ENCODE results near the gene RANBP9.

RANBP9 gene

GRCh38 chr6:13677878-13678254 lies 33.8 kb downstream of the RANBP9 start:
- DNase-seq = no peak

GRCh38 chr6:13676551-13677156 lies 35.0 kb downstream of the RANBP9 start:
- no peak for DNase-seq

- DNase-seq = no peak
Measured at GRCh38 chr6:13674533-13675190, 37.0 kb downstream of the RANBP9 start.

- DNase-seq = no peak
Measured at GRCh38 chr6:13673825-13674444, 37.7 kb downstream of the RANBP9 start.

- DNase-seq = no peak
Measured at GRCh38 chr6:13673368-13673767, 38.3 kb downstream of the RANBP9 start.

GRCh38 chr6:13672904-13673303 lies 38.7 kb downstream of the RANBP9 start:
- no peak for DNase-seq

GRCh38 chr6:13671548-13672127 lies 40.0 kb downstream of the RANBP9 start:
- DNase-seq = no peak

- no peak for DNase-seq
Measured at GRCh38 chr6:13669476-13669875, 42.2 kb downstream of the RANBP9 start.

GRCh38 chr6:13668291-13668928 lies 43.2 kb downstream of the RANBP9 start:
- DNase-seq = no peak

- DNase-seq = no peak
Measured at GRCh38 chr6:13667655-13668054, 44.0 kb downstream of the RANBP9 start.

GRCh38 chr6:13666194-13667105 lies 45.2 kb downstream of the RANBP9 start:
- peak; percentile 11 for DNase-seq

- no peak for DNase-seq
Measured at GRCh38 chr6:13664703-13665352, 46.8 kb downstream of the RANBP9 start.

GRCh38 chr6:13663986-13664385 lies 47.6 kb downstream of the RANBP9 start:
- no peak for DNase-seq

- no peak for DNase-seq
Measured at GRCh38 chr6:13662651-13663334, 48.8 kb downstream of the RANBP9 start.

GRCh38 chr6:13661647-13662046 lies 50.0 kb downstream of the RANBP9 start:
- no peak for DNase-seq

- DNase-seq = no peak
Measured at GRCh38 chr6:13660893-13661292, 50.7 kb downstream of the RANBP9 start.

GRCh38 chr6:13660273-13660672 lies 51.4 kb downstream of the RANBP9 start:
- DNase-seq = no peak

- DNase-seq = no peak
Measured at GRCh38 chr6:13655700-13656099, 55.9 kb downstream of the RANBP9 start.

GRCh38 chr6:13654496-13654895 lies 57.1 kb downstream of the RANBP9 start:
- DNase-seq = no peak

GRCh38 chr6:13653296-13653695 lies 58.3 kb downstream of the RANBP9 start:
- no peak for DNase-seq

- no peak for DNase-seq
Measured at GRCh38 chr6:13649393-13649792, 62.2 kb downstream of the RANBP9 start.
